ENCODE measurements around the gene TBX1. TPM values are rescaled to one million over a fixed set of nuclear protein-coding genes. Genes with fewer than 3 reads are reported as not detected.

Gene TBX1
- total RNA-seq, 1 experiment from 2014 or later: 3.9 TPM

DNA sequence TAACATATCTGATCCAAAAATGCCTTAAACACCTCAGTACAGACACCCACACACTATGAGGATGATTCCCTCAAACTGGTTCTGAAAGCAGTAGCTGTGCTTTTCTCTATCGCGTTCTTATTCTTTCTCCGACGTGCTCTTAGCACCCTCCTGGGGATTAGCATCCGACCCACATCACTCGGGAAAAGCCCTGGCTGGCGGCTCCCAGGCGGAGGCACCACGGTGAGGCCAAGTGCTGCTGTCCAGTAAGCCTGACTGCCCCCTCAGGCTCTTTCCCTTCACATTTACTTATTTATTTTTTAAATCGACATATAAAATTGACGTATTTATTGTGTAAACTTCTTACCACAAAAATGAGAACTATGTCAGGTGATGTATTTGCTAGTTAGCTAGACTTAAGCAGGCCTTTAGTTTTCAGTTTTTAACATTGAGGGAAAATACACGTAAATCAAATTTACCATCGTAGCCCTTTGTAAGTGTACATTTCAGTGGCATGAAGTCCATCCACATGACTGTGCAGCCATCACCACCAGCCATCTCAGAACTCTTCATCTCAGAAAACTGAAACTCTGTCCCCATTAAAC lies 19.2 kb downstream of the TBX1 start:
- Histone ChIP-seq H3K9me2 (ENCODE audit: insufficient read depth) (no peaks in the 10 kb centered on the region), H3K9me3 (ENCODE audit: control insufficient read depth in 1 of 2, insufficient read depth in 1 of 2, low read depth in 1 of 2, low read length in 2 of 2) (peaks cover 4 to 5% of the 10 kb centered on the region in 2 experiments; a peak in 1 of 4 replicates), H3K36me3 (ENCODE audit: control insufficient read depth in 1 of 2, insufficient read depth in 2 of 2, low read length in 2 of 2) (no peaks in the 10 kb centered on the region), H3K79me2 (ENCODE audit: insufficient read depth, low read length) (no peaks in the 10 kb centered on the region), H2AFZ (ENCODE audit: low read depth, low read length, poor library complexity, severe bottlenecking) (no peak overlapping the region), H3K27me3 (ENCODE audit: insufficient read depth, low read length) (no peaks in the 10 kb centered on the region), H3K9ac (ENCODE audit: low read length) (0 out of 2 replicates have a peak overlapping the region, but pooled peaks have one; percentile 12), H3K4me1 (ENCODE audit: control insufficient read depth in 1 of 2, insufficient read depth in 2 of 2, low read length in 2 of 2) (peaks cover 8 to 13% of the 10 kb centered on the region in 2 experiments; a peak in 3 of 4 replicates), H3K27ac (ENCODE audit: low read depth, low read length) (peak overlapping the region; percentile 13; the same call in 1 of the 2 replicates), H3K4me3 (replicated peaks in 1 of 2; ENCODE audit: low read depth in 1 of 2, low read length in 2 of 2) (no peak overlapping the region), H4K20me1 (ENCODE audit: insufficient read depth) (no peaks in the 10 kb centered on the region), H3K4me2 (ENCODE audit: low read length) (peak overlapping the region; percentile 39)
- ATAC-seq (no peak), DNase-seq (ENCODE audit: low read depth, low spot score) (no peak)
- CTCF ChIA-PET: interaction anchor here (1.1 kb wide), 1 partner anchor 21 kb away, joined by 3 read pairs; no protein-coding TSS in a partner anchor
- BruUV-seq (replicated peaks): no TSS peak
- POLR2A ChIA-PET: no interaction called here
- RAD21 ChIA-PET (ENCODE audit: low non-redundant PET in 1 of 2, low total read pairs in 2 of 2, uncharacterized antibody in 2 of 2, unreplicated experiment in 2 of 2): no interaction called here
- intact Hi-C loops (cut with micrococcal nuclease): no loop called here
- TF ChIP-seq EZH2phosphoT487 (IDR thresholded peaks at IDR 0.05; ENCODE audit: borderline replicate concordance) (no peak), RAD21 (IDR thresholded peaks at IDR 0.05; ENCODE audit: low read depth) (no peak), SIN3A (IDR thresholded peaks at IDR 0.05; ENCODE audit: low read depth) (no peak), ELF1 (IDR thresholded peaks at IDR 0.05; ENCODE audit: borderline replicate concordance, low read depth) (no peak), JUND (IDR thresholded peaks at IDR 0.05) (no peak), EZH2 (IDR thresholded peaks at IDR 0.05) (no peak), CEBPB (IDR thresholded peaks at IDR 0.05; ENCODE audit: low read depth) (no peak), YY1 (IDR thresholded peaks at IDR 0.05; ENCODE audit: extremely low read depth, insufficient replicate concordance, low read depth, low read length) (no peak), ZFX (IDR thresholded peaks at IDR 0.05) (no peak), EGR1 (IDR thresholded peaks at IDR 0.05; ENCODE audit: low read depth) (no peak)
- TF ChIP-seq, protein P1, sequence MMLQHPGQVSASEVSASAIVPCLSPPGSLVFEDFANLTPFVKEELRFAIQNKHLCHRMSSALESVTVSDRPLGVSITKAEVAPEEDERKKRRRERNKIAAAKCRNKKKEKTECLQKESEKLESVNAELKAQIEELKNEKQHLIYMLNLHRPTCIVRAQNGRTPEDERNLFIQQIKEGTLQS (IDR thresholded peaks at IDR 0.05): no peak
- TF ChIP-seq, protein P2, sequence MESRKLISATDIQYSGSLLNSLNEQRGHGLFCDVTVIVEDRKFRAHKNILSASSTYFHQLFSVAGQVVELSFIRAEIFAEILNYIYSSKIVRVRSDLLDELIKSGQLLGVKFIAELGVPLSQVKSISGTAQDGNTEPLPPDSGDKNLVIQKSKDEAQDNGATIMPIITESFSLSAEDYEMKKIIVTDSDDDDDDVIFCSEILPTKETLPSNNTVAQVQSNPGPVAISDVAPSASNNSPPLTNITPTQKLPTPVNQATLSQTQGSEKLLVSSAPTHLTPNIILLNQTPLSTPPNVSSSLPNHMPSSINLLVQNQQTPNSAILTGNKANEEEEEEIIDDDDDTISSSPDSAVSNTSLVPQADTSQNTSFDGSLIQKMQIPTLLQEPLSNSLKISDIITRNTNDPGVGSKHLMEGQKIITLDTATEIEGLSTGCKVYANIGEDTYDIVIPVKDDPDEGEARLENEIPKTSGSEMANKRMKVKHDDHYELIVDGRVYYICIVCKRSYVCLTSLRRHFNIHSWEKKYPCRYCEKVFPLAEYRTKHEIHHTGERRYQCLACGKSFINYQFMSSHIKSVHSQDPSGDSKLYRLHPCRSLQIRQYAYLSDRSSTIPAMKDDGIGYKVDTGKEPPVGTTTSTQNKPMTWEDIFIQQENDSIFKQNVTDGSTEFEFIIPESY (IDR thresholded peaks at IDR 0.05; ENCODE audit: extremely low read depth, insufficient replicate concordance, low read length): no peak
- TF ChIP-seq, protein P3, sequence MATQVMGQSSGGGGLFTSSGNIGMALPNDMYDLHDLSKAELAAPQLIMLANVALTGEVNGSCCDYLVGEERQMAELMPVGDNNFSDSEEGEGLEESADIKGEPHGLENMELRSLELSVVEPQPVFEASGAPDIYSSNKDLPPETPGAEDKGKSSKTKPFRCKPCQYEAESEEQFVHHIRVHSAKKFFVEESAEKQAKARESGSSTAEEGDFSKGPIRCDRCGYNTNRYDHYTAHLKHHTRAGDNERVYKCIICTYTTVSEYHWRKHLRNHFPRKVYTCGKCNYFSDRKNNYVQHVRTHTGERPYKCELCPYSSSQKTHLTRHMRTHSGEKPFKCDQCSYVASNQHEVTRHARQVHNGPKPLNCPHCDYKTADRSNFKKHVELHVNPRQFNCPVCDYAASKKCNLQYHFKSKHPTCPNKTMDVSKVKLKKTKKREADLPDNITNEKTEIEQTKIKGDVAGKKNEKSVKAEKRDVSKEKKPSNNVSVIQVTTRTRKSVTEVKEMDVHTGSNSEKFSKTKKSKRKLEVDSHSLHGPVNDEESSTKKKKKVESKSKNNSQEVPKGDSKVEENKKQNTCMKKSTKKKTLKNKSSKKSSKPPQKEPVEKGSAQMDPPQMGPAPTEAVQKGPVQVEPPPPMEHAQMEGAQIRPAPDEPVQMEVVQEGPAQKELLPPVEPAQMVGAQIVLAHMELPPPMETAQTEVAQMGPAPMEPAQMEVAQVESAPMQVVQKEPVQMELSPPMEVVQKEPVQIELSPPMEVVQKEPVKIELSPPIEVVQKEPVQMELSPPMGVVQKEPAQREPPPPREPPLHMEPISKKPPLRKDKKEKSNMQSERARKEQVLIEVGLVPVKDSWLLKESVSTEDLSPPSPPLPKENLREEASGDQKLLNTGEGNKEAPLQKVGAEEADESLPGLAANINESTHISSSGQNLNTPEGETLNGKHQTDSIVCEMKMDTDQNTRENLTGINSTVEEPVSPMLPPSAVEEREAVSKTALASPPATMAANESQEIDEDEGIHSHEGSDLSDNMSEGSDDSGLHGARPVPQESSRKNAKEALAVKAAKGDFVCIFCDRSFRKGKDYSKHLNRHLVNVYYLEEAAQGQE (IDR thresholded peaks at IDR 0.05; ENCODE audit: low read depth): no peak
- TF ChIP-seq, protein P4, sequence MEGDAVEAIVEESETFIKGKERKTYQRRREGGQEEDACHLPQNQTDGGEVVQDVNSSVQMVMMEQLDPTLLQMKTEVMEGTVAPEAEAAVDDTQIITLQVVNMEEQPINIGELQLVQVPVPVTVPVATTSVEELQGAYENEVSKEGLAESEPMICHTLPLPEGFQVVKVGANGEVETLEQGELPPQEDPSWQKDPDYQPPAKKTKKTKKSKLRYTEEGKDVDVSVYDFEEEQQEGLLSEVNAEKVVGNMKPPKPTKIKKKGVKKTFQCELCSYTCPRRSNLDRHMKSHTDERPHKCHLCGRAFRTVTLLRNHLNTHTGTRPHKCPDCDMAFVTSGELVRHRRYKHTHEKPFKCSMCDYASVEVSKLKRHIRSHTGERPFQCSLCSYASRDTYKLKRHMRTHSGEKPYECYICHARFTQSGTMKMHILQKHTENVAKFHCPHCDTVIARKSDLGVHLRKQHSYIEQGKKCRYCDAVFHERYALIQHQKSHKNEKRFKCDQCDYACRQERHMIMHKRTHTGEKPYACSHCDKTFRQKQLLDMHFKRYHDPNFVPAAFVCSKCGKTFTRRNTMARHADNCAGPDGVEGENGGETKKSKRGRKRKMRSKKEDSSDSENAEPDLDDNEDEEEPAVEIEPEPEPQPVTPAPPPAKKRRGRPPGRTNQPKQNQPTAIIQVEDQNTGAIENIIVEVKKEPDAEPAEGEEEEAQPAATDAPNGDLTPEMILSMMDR (IDR thresholded peaks at IDR 0.05 in 2 of 3, conservative IDR thresholded peaks at IDR 0.05 in 1 of 3; ENCODE audit: borderline replicate concordance in 1 of 3, insufficient read depth in 1 of 3, low read depth in 2 of 3, low read length in 2 of 3): no peak

All from HCT116 (cell line).